Keratinocyte (primary cell): ENCODE data around the gene PRPSAP1. TPM values are rescaled to one million over a fixed set of nuclear protein-coding genes. Genes with fewer than 3 reads are reported as not detected.

Experiments used
- DNase-seq: peaks from one replicate; pipeline ENCODE4 v3.0.0-alpha.2; 2011; ENCODE audit warnings: low read depth, missing footprints, low spot score
- FAIRE-seq: peaks from 2 replicates; lab custom pipeline; 2011; peaks lifted over from hg19 to GRCh38; lab: Jason Lieb, UNC
- H2AFZ ChIP-seq: 2 replicates; pipeline ENCODE4 v1.6.0; 2012; ENCODE audit warnings: low read length, control low read depth, inconsistent platforms; ENCODE audit not compliant: control insufficient read depth
- H3K27ac ChIP-seq: 2 replicates; pipeline ENCODE4 v1.5.1; 2011; ENCODE audit warnings: low read length; ENCODE audit not compliant: control insufficient read depth, insufficient read depth
- H3K27me3 ChIP-seq: 3 replicates; pipeline ENCODE4 v1.6.0; 2011; ENCODE audit warnings: low read length; ENCODE audit not compliant: control insufficient read depth, insufficient read depth; ENCODE audit errors: extremely low read depth
- H3K36me3 ChIP-seq, 2 experiments: 2 replicates in 1 of 2; 3 replicates in 1 of 2; pipeline ENCODE4 v1.5.1; 2011; ENCODE audit warnings: low read length in 2 of 2, mild to moderate bottlenecking in 1 of 2; ENCODE audit not compliant: control insufficient read depth in 2 of 2, insufficient read depth in 2 of 2; ENCODE audit errors: extremely low read depth in 1 of 2
- H3K4me1 ChIP-seq: 3 replicates; pipeline ENCODE4 v1.5.1; 2011; ENCODE audit warnings: low read length; ENCODE audit not compliant: control insufficient read depth, insufficient read depth; ENCODE audit errors: extremely low read depth
- H3K4me2 ChIP-seq: 3 replicates; pipeline ENCODE4 v1.6.0; 2011; ENCODE audit warnings: low read depth, low read length; ENCODE audit not compliant: control insufficient read depth, insufficient read depth; ENCODE audit errors: extremely low read depth
- H3K4me3 ChIP-seq, 3 experiments: fragments of 200-600 bp in 1 of 3; sonication (generic) in 1 of 3; 2 replicates in 2 of 3; 3 replicates in 1 of 3; pipeline ENCODE4 v1.5.1; 2011 to 2016; ENCODE audit warnings: low read length in 3 of 3, mild to moderate bottlenecking in 3 of 3, control low read depth in 2 of 3, inconsistent platforms in 1 of 3, low read depth in 1 of 3, mixed read lengths in 1 of 3, mixed run types in 1 of 3, moderate library complexity in 1 of 3; ENCODE audit not compliant: control insufficient read depth in 2 of 3, insufficient read depth in 2 of 3; ENCODE audit errors: extremely low read depth in 1 of 3
- H3K79me2 ChIP-seq: 2 replicates; pipeline ENCODE4 v1.6.0; 2012; ENCODE audit warnings: low read length; ENCODE audit not compliant: control insufficient read depth, insufficient read depth
- H3K9ac ChIP-seq: 3 replicates; pipeline ENCODE4 v1.6.0; 2011; ENCODE audit warnings: low read length; ENCODE audit not compliant: control insufficient read depth, insufficient read depth; ENCODE audit errors: extremely low read depth
- H3K9me1 ChIP-seq: 3 replicates; pipeline ENCODE4 v1.6.0; 2011; ENCODE audit warnings: low read length; ENCODE audit not compliant: control insufficient read depth, insufficient read depth; ENCODE audit errors: extremely low read depth
- H3K9me3 ChIP-seq: 2 replicates; pipeline ENCODE4 v1.5.1; 2012; ENCODE audit warnings: low read depth, low read length; ENCODE audit not compliant: control insufficient read depth
- H4K20me1 ChIP-seq: 3 replicates; pipeline ENCODE4 v1.6.0; 2011; ENCODE audit warnings: low read length; ENCODE audit not compliant: control insufficient read depth, insufficient read depth; ENCODE audit errors: extremely low read depth
- EZH2 ChIP-seq: IDR thresholded peaks from one replicate; pipeline ENCODE4 v1.6.1; 2012; ENCODE audit warnings: inconsistent platforms, mild to moderate bottlenecking, low read length, moderate library complexity
- dilution Hi-C: fragments of 300-500 bp; cut with MboI; formaldehyde crosslinking; loops from one replicate; pipeline ENCODE4 v1.7.0; 2020; ENCODE audit warnings: low sequenced_read_pairs; ENCODE audit not compliant: extremely low pct_ligation_motif_present
- polyA plus RNA-seq, 5 experiments: library from polyadenylated mRNA; depleted of rRNA in 3 of 5; stranded (reverse) in 3 of 5; stranded (forward) in 1 of 5; unstranded in 1 of 5; fragments of >200 nt; gene quantifications; 1 replicate in 1 of 5; 2 replicates in 3 of 5; 3 replicates in 1 of 5; pipeline versions ENCODE4 v1.2.1 to v1.2.3, GENCODE V29; 2011 to 2012; ENCODE audit warnings: missing spikeins in 2 of 5, low read depth in 1 of 5, low replicate concordance in 1 of 5
- TF ChIP-seq, protein P1 (sequence below), 3 experiments: IDR thresholded peaks in 1 of 3; conservative IDR thresholded peaks in 1 of 3; optimal IDR thresholded peaks in 1 of 3; 2 replicates in 2 of 3; 3 replicates in 1 of 3; pipeline versions ENCODE3 to v1.5.1; 2011; ENCODE audit warnings: low read length in 3 of 3, mild to moderate bottlenecking in 3 of 3, moderate library complexity in 2 of 3, control low read depth in 1 of 3, inconsistent platforms in 1 of 3; ENCODE audit not compliant: insufficient read depth in 2 of 3; ENCODE audit errors: extremely low read depth in 1 of 3

Gene PRPSAP1
- polyA plus RNA-seq, 1 donor (not counting 4 experiments of a cell fraction or from before 2014, with no cell fraction given) = 51.4 TPM

DNA sequence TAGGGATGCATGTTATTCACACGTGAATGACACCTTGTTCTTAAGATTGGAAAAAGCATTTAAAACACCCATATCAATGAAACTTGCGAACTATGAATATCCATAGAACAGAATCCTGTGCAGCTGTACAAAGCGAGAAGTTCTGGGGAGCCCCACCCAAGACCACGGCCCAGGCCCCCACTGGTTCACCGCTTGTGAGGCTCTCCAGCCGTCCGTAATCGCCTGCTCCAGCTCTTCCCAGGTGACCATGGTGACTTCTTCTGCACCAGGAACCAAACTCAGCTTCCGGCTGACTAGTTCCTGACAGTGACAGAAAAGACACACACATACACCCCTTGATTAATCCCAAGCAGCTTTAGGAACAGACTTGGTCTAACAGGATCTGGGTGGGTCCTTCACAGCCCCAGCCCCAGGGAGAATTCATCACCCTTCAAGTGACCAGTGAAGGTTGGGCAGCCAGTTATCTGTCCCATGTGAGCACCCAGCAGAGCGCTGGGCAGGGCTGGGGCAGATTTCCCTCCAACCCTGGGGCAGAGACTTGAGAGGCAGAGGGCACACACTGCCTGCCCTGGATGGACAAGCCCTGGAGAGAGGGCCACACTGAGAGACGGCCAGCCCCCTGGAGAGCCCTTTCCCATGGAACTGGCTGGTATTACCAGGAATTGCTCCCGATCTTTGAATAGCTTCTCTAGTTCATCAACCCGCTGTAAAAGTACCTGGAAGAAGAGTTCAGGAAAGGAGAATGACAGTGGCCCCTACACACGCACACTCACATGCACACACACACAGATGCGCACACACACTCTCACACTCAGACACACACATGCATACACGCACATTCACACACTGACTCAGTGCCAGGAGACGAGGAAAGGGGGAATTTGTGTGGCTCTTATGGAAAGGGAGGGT is 49.2 kb downstream of the PRPSAP1 start:
- no peak overlapping the region for H3K4me2 ChIP-seq
- H3K27ac ChIP-seq = no peak overlapping the region
- no peaks in the 10 kb centered on the region for H3K27me3 ChIP-seq
- no peaks in the 10 kb centered on the region for H3K9me3 ChIP-seq
- no peaks in the 10 kb centered on the region for H3K9me1 ChIP-seq
- H3K79me2 ChIP-seq = no peaks in the 10 kb centered on the region
- dilution Hi-C loops = no loop called here
- no peaks in the 10 kb centered on the region for H4K20me1 ChIP-seq
- no peak overlapping the region for H2AFZ ChIP-seq
- no peak overlapping the region for H3K4me3 ChIP-seq
- FAIRE-seq (no peak), DNase-seq (no peak)
- H3K4me1 ChIP-seq = no peaks in the 10 kb centered on the region
- TF ChIP-seq, protein P1, sequence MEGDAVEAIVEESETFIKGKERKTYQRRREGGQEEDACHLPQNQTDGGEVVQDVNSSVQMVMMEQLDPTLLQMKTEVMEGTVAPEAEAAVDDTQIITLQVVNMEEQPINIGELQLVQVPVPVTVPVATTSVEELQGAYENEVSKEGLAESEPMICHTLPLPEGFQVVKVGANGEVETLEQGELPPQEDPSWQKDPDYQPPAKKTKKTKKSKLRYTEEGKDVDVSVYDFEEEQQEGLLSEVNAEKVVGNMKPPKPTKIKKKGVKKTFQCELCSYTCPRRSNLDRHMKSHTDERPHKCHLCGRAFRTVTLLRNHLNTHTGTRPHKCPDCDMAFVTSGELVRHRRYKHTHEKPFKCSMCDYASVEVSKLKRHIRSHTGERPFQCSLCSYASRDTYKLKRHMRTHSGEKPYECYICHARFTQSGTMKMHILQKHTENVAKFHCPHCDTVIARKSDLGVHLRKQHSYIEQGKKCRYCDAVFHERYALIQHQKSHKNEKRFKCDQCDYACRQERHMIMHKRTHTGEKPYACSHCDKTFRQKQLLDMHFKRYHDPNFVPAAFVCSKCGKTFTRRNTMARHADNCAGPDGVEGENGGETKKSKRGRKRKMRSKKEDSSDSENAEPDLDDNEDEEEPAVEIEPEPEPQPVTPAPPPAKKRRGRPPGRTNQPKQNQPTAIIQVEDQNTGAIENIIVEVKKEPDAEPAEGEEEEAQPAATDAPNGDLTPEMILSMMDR (optimal IDR thresholded peaks at IDR 0.05 in 1 of 3, IDR thresholded peaks at IDR 0.05 in 1 of 3, conservative IDR thresholded peaks at IDR 0.05 in 1 of 3; ENCODE audit: extremely low read depth in 1 of 3, insufficient read depth in 2 of 3, low read length in 3 of 3) = no peak
- TF ChIP-seq EZH2 = no peak
- peaks cover 1 to 4% of the 10 kb centered on the region in 2 experiments for H3K36me3 ChIP-seq
- no peak overlapping the region for H3K9ac ChIP-seq

DNA sequence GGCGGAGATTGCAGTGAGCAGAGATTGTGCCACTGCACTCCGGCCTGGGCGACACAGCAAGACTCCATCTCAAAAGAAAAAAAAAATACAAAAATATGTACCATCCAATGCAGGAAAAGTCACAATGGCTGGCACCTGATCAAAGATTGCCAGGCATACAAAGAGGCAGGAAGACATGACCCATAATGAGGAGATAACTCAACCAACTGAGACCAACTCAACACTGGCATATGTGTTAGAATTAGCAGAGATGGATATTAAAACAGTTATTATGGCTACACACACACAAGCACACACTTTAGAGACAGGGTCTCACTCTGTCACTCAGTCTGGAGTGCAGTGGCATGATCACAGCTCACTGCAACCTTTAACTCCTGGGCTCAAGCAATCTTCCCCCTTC is 56.3 kb downstream of the PRPSAP1 start:
- no peak for TF ChIP-seq EZH2
- TF ChIP-seq, protein P1 (optimal IDR thresholded peaks at IDR 0.05 in 1 of 3, IDR thresholded peaks at IDR 0.05 in 1 of 3, conservative IDR thresholded peaks at IDR 0.05 in 1 of 3; ENCODE audit: extremely low read depth in 1 of 3, insufficient read depth in 2 of 3, low read length in 3 of 3) = no peak

More for the DNA sequence above, 56.3 kb downstream of the PRPSAP1 start:
- no peak overlapping the region for H3K4me3 ChIP-seq
- H3K9me3 ChIP-seq = no peaks in the 10 kb centered on the region
- H3K36me3 ChIP-seq = peaks cover 0 to 7% of the 10 kb centered on the region in 2 experiments
- DNase-seq = no peak
- H2AFZ ChIP-seq = no peak overlapping the region
- H3K4me1 ChIP-seq = no peaks in the 10 kb centered on the region
- H3K9ac ChIP-seq = no peak overlapping the region
- no peak for FAIRE-seq
- dilution Hi-C loops = no loop called here
- no peaks in the 10 kb centered on the region for H3K27me3 ChIP-seq
- H3K4me2 ChIP-seq = no peak overlapping the region
- no peaks in the 10 kb centered on the region for H3K9me1 ChIP-seq
- no peaks in the 10 kb centered on the region for H4K20me1 ChIP-seq
- H3K79me2 ChIP-seq = no peaks in the 10 kb centered on the region
- no peak overlapping the region for H3K27ac ChIP-seq
